Memory B cell (primary cell): Measurements from ENCODE around the gene CACTIN.
A peak's percentile ranks its signal among the peaks of the same experiment; 100 is the strongest.
"Not testable (repeated sequence)": the region's sequence is repeated elsewhere in the genome, so short reads cannot be mapped to it uniquely, and the experiment has no call there.

ENCODE experiments used
- ATAC-seq: fragments of 150-1000 bp; cut with Tn5 transposase; 2 replicates; pipeline ENCODE4 v1.10.0; 2021; ENCODE audit warnings: low read depth, mild to moderate bottlenecking, moderate library complexity
- DNase-seq, 2 donors: peaks; one replicate each; pipeline ENCODE4 v3.0.0; 2022; ENCODE audit warnings: low spot score in 2 of 2
- H3K27ac Mint-ChIP-seq: one replicate; pipeline ENCODE4 v1.8.0; 2022; ENCODE audit warnings: mild to moderate bottlenecking, moderate library complexity, mixed read lengths
- H3K27me3 Mint-ChIP-seq: one replicate; pipeline ENCODE4 v1.8.0; 2022; ENCODE audit warnings: mixed read lengths
- H3K36me3 Mint-ChIP-seq: one replicate; pipeline ENCODE4 v1.8.0; 2022; ENCODE audit warnings: mild to moderate bottlenecking, mixed read lengths
- H3K4me1 Mint-ChIP-seq: one replicate; pipeline ENCODE4 v1.8.0; 2022; ENCODE audit warnings: mixed read lengths
- H3K4me3 Mint-ChIP-seq: one replicate; pipeline ENCODE4 v1.8.0; 2022; ENCODE audit warnings: mild to moderate bottlenecking, moderate library complexity, mixed read lengths
- H3K9me3 Mint-ChIP-seq: one replicate; pipeline ENCODE4 v1.8.0; 2022; ENCODE audit warnings: mixed read lengths

Gene CACTIN

GRCh38 chr19:3632739-3633558 is 6.4 kb upstream of the CACTIN start:
- H3K36me3 Mint-ChIP-seq = peaks cover 2% of the 10 kb centered on the region
- ATAC-seq = no peak
- no peaks in the 10 kb centered on the region for H3K9me3 Mint-ChIP-seq
- no peaks in the 10 kb centered on the region for H3K27me3 Mint-ChIP-seq
- H3K27ac Mint-ChIP-seq = no peak overlapping the region
- H3K4me1 Mint-ChIP-seq = no peaks in the 10 kb centered on the region
- no peak overlapping the region for H3K4me3 Mint-ChIP-seq
- DNase-seq = no peak

- Mint-ChIP-seq H3K27ac (no peak overlapping the region), H3K4me1 (peaks cover under 1% of the 10 kb centered on the region), H3K27me3 (no peaks in the 10 kb centered on the region), H3K36me3 (peaks cover 2% of the 10 kb centered on the region), H3K9me3 (no peaks in the 10 kb centered on the region), H3K4me3 (no peak overlapping the region)
- ATAC-seq = no peak
- no peak for DNase-seq
Measured at GRCh38 chr19:3632098-3632497, 5.5 kb upstream of the CACTIN start.

GRCh38 chr19:3631053-3631861 is 4.7 kb upstream of the CACTIN start:
- DNase-seq (no peak), ATAC-seq (no peak)
- Mint-ChIP-seq H3K4me1 (peaks cover 6% of the 10 kb centered on the region), H3K27ac (no peak overlapping the region), H3K27me3 (no peaks in the 10 kb centered on the region), H3K9me3 (no peaks in the 10 kb centered on the region), H3K36me3 (peaks cover 2% of the 10 kb centered on the region), H3K4me3 (no peak overlapping the region)

- not testable (repeated sequence) for ATAC-seq, H3K4me3 Mint-ChIP-seq, H3K27ac Mint-ChIP-seq, H3K27me3 Mint-ChIP-seq, H3K9me3 Mint-ChIP-seq, H3K36me3 Mint-ChIP-seq, DNase-seq
- peaks cover 16% of the 10 kb centered on the region for H3K4me1 Mint-ChIP-seq
Measured at GRCh38 chr19:3628766-3629165, 2.2 kb upstream of the CACTIN start.

GRCh38 chr19:3627351-3627723 is 747 bp upstream of the CACTIN start:
- no peak for DNase-seq
- no peaks in the 10 kb centered on the region for H3K27me3 Mint-ChIP-seq
- ATAC-seq = no peak
- H3K9me3 Mint-ChIP-seq = no peaks in the 10 kb centered on the region
- H3K36me3 Mint-ChIP-seq = peaks cover 2% of the 10 kb centered on the region
- H3K4me3 Mint-ChIP-seq = no peak overlapping the region
- peak overlapping the region; percentile 98 for H3K27ac Mint-ChIP-seq
- H3K4me1 Mint-ChIP-seq = peaks cover 17% of the 10 kb centered on the region

GRCh38 chr19:3625996-3626472 is 556 bp downstream of the CACTIN start:
- Mint-ChIP-seq H3K36me3 (peaks cover 4% of the 10 kb centered on the region), H3K4me3 (peak overlapping the region; percentile 97), H3K27me3 (no peaks in the 10 kb centered on the region), H3K27ac (peak overlapping the region; percentile 98), H3K9me3 (no peaks in the 10 kb centered on the region), H3K4me1 (peaks cover 19% of the 10 kb centered on the region)
- no peak for ATAC-seq
- no peak for DNase-seq

- H3K27ac Mint-ChIP-seq = no peak overlapping the region
- DNase-seq = no peak
- H3K9me3 Mint-ChIP-seq = no peaks in the 10 kb centered on the region
- no peak for ATAC-seq
- H3K4me1 Mint-ChIP-seq = peaks cover 19% of the 10 kb centered on the region
- H3K4me3 Mint-ChIP-seq = no peak overlapping the region
- no peaks in the 10 kb centered on the region for H3K27me3 Mint-ChIP-seq
- peaks cover 6% of the 10 kb centered on the region for H3K36me3 Mint-ChIP-seq
Measured at GRCh38 chr19:3623716-3624115, 2.9 kb downstream of the CACTIN start.

GRCh38 chr19:3622224-3622623 is 4.4 kb downstream of the CACTIN start:
- Mint-ChIP-seq H3K9me3 (no peaks in the 10 kb centered on the region), H3K36me3 (peaks cover 6% of the 10 kb centered on the region), H3K4me3 (no peak overlapping the region), H3K4me1 (peaks cover 19% of the 10 kb centered on the region), H3K27ac (no peak overlapping the region), H3K27me3 (no peaks in the 10 kb centered on the region)
- DNase-seq = no peak
- ATAC-seq = no peak

GRCh38 chr19:3621689-3622088 is 4.9 kb downstream of the CACTIN start:
- Mint-ChIP-seq H3K27me3 (no peaks in the 10 kb centered on the region), H3K4me1 (peaks cover 15% of the 10 kb centered on the region), H3K4me3 (no peak overlapping the region), H3K36me3 (peaks cover 6% of the 10 kb centered on the region), H3K9me3 (no peaks in the 10 kb centered on the region), H3K27ac (no peak overlapping the region)
- ATAC-seq = no peak
- DNase-seq = no peak

GRCh38 chr19:3620817-3621547 is 5.6 kb downstream of the CACTIN start:
- H3K27ac Mint-ChIP-seq = no peak overlapping the region
- no peak for ATAC-seq
- peaks cover 6% of the 10 kb centered on the region for H3K36me3 Mint-ChIP-seq
- no peaks in the 10 kb centered on the region for H3K9me3 Mint-ChIP-seq
- H3K27me3 Mint-ChIP-seq = no peaks in the 10 kb centered on the region
- H3K4me1 Mint-ChIP-seq = peaks cover 11% of the 10 kb centered on the region
- no peak for DNase-seq
- no peak overlapping the region for H3K4me3 Mint-ChIP-seq

GRCh38 chr19:3620145-3620816 is 6.3 kb downstream of the CACTIN start:
- H3K27ac Mint-ChIP-seq = no peak overlapping the region
- H3K27me3 Mint-ChIP-seq = no peaks in the 10 kb centered on the region
- H3K36me3 Mint-ChIP-seq = peaks cover 8% of the 10 kb centered on the region
- H3K4me3 Mint-ChIP-seq = no peak overlapping the region
- no peak for DNase-seq
- H3K4me1 Mint-ChIP-seq = peaks cover 9% of the 10 kb centered on the region
- no peak for ATAC-seq
- H3K9me3 Mint-ChIP-seq = no peaks in the 10 kb centered on the region

- no peak for DNase-seq
- H3K36me3 Mint-ChIP-seq = peaks cover 9% of the 10 kb centered on the region
- no peak overlapping the region for H3K4me3 Mint-ChIP-seq
- H3K27ac Mint-ChIP-seq = no peak overlapping the region
- ATAC-seq = no peak
- no peaks in the 10 kb centered on the region for H3K9me3 Mint-ChIP-seq
- H3K4me1 Mint-ChIP-seq = peaks cover 9% of the 10 kb centered on the region
- no peaks in the 10 kb centered on the region for H3K27me3 Mint-ChIP-seq
Measured at GRCh38 chr19:3619631-3620012, 7.0 kb downstream of the CACTIN start.

- ATAC-seq (no peak), DNase-seq (no peak)
- Mint-ChIP-seq H3K36me3 (peaks cover 9% of the 10 kb centered on the region), H3K4me3 (no peak overlapping the region), H3K27ac (no peak overlapping the region), H3K27me3 (no peaks in the 10 kb centered on the region), H3K4me1 (peaks cover 3% of the 10 kb centered on the region), H3K9me3 (no peaks in the 10 kb centered on the region)
Measured at GRCh38 chr19:3618811-3619630, 7.6 kb downstream of the CACTIN start.
